ENCODE measurements around the gene TFF3. TPM values are rescaled to one million over a fixed set of nuclear protein-coding genes. Genes with fewer than 3 reads are reported as not detected.

The TFF3 gene
- total RNA-seq, 4 donors from 2014 or later = 2.5 to 24.4 (median 9.3) TPM

DNA sequence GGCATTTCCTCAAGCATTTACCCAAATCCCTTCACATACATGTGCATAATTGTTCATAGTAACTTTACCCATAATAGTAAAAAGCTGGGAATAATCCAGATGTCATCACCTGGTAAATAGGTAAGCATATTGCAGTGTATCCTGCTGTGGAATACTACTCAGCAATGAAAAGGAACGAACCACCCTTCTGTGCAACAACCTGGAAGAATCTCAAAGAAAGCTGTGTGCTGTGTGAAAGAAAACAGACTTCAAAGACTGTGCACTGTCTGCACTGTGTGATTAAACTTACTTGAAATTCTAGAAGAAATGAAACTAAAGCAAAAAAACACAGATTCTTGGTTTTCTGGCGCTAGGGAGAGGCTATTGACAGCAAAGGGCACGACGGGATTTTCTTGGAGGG lies 22.1 kb upstream of the TFF3 start:
- WGBS = 91% methylated on average over 4 of the region's 4 CpGs

DNA sequence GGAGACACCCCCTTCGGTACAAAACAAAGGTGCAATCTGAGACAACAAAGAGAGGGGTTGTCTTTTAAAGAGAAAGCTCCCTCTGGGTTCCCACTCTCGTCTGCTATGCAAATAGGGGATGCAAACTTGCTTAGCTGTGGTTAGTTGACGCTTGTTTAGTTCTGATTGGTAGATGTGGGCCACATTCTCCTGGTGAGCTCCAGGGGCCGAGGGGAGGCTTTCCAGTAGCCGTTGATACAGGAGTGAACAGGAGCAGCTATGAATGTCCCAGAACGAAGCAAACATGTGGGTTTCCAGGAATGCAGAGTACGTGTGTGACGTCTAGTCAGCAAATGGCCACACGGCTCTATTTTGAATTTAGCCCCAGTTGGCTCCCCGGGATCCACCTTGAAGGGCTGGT lies 20.8 kb upstream of the TFF3 start:
- WGBS = 42% methylated on average over 10 of the region's 10 CpGs
- peaks cover 0 to 10% (median 5%) of the 10 kb centered on the region in 4 donors for H3K9me3 ChIP-seq
- no peak for DNase-seq (ENCODE audit: extremely low spot score)
- no peak overlapping the region for H3K4me3 ChIP-seq
- H3K4me1 ChIP-seq = peaks cover 0 to 14% (median 9%) of the 10 kb centered on the region in 4 donors
- intact Hi-C loops (cut with DNase I) = no loop called here
- H3K36me3 ChIP-seq = no peaks in the 10 kb centered on the region
- TF ChIP-seq EP300 (IDR thresholded peaks at IDR 0.05) (no peak), POLR2A (IDR thresholded peaks at IDR 0.05; ENCODE audit: low read depth) (no peak), POLR2AphosphoS5 (IDR thresholded peaks at IDR 0.05) (no peak)
- TF ChIP-seq, protein P1, sequence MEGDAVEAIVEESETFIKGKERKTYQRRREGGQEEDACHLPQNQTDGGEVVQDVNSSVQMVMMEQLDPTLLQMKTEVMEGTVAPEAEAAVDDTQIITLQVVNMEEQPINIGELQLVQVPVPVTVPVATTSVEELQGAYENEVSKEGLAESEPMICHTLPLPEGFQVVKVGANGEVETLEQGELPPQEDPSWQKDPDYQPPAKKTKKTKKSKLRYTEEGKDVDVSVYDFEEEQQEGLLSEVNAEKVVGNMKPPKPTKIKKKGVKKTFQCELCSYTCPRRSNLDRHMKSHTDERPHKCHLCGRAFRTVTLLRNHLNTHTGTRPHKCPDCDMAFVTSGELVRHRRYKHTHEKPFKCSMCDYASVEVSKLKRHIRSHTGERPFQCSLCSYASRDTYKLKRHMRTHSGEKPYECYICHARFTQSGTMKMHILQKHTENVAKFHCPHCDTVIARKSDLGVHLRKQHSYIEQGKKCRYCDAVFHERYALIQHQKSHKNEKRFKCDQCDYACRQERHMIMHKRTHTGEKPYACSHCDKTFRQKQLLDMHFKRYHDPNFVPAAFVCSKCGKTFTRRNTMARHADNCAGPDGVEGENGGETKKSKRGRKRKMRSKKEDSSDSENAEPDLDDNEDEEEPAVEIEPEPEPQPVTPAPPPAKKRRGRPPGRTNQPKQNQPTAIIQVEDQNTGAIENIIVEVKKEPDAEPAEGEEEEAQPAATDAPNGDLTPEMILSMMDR (IDR thresholded peaks at IDR 0.05) = no peak
- H3K27me3 ChIP-seq = peaks cover 0 to 23% (median 4%) of the 10 kb centered on the region in 4 donors
- no peak overlapping the region for H3K27ac ChIP-seq (replicated peaks in 1 of 4)

More for the DNA sequence above, 22.1 kb upstream of the TFF3 start:
- H3K36me3 ChIP-seq = no peaks in the 10 kb centered on the region
- no peaks in the 10 kb centered on the region for H3K9me3 ChIP-seq
- H3K4me3 ChIP-seq = no peak overlapping the region
- intact Hi-C loops (cut with DNase I) = no loop called here
- peaks cover 0 to 21% (median 4%) of the 10 kb centered on the region in 4 donors for H3K27me3 ChIP-seq
- peaks cover 0 to 14% (median 9%) of the 10 kb centered on the region in 4 donors for H3K4me1 ChIP-seq
- no peak for DNase-seq (ENCODE audit: extremely low spot score)
- TF ChIP-seq POLR2A (IDR thresholded peaks at IDR 0.05; ENCODE audit: low read depth) (no peak), EP300 (IDR thresholded peaks at IDR 0.05) (no peak)
- no peak overlapping the region for H3K27ac ChIP-seq (replicated peaks in 1 of 4)

DNA sequence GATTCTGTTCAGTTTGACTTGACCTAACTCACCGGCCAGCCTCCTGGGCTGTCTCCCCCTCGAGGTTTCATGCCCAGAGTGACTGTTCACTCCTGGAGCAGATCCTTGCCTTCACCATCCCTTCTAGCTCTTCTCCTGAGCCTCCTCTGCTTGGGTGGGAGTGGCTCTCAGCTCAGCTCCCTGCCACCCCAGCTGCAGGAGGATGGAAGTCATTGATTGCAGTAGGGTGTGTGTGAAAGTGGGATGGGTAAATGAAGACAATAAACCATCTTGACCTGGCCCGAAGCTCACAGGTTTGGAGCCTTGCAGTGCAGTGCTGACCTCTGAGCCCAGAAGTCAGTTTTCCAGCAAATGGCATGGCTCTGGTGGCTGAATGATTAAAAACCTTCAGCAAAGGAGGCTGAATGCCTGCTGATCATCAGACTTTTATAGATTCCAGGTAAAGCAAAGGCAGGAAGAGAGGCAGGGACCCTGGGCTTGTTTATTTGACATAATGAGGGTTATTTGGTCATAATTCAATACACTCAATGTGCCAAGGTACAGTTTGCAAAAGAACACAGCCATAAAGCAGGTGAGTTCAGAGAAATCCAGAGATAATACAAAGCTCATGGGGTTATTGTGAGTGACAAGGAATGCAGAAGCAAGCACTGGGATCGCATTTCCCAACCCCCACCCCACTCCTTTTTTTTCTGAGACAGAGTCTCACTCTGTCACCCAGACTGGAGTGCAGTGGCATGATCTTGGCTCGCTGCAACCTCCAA lies 17.5 kb upstream of the TFF3 start:
- WGBS = 77% methylated on average over 5 of the region's 5 CpGs
- TF ChIP-seq, protein P1 (IDR thresholded peaks at IDR 0.05) = no peak
- no peak for TF ChIP-seq POLR2A (IDR thresholded peaks at IDR 0.05; ENCODE audit: low read depth)
- no peak for TF ChIP-seq EP300 (IDR thresholded peaks at IDR 0.05)
- no peak for TF ChIP-seq POLR2AphosphoS5 (IDR thresholded peaks at IDR 0.05)
- peaks cover 0 to 23% (median 4%) of the 10 kb centered on the region in 4 donors for H3K27me3 ChIP-seq
- H3K9me3 ChIP-seq = peaks cover 0 to 12% (median 6%) of the 10 kb centered on the region in 4 donors
- DNase-seq (ENCODE audit: extremely low spot score) = no peak
- H3K4me1 ChIP-seq = peaks cover 0 to 4% (median under 1%) of the 10 kb centered on the region in 4 donors
- no peaks in the 10 kb centered on the region for H3K36me3 ChIP-seq
- intact Hi-C loops (cut with DNase I) = no loop called here
- H3K27ac ChIP-seq (replicated peaks in 1 of 4) = no peak overlapping the region
- H3K4me3 ChIP-seq = no peak overlapping the region

DNA sequence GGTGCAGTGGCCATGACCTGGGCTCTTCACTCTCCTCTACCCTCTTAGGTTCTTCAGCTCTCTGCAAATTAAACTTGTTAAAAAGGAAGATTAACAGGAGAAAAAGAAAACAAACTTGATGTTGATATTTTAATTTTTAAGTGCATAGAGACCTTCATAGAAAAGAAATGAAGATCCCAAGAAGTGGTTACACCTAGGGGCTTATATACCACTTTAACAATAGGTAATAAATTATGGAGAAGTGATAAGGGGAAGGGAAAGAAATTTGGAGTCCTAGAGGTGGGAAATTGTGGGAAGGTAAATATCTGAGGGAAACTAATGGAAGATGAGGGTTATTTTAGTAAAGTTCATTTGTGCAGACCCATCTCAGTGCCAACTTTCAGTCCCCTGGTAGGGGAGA lies 16.5 kb upstream of the TFF3 start:
- Histone ChIP-seq H3K27ac (replicated peaks in 1 of 4) (no peak overlapping the region), H3K9me3 (peaks cover 0 to 12% (median 6%) of the 10 kb centered on the region in 4 donors), H3K27me3 (peaks cover 0 to 23% (median 4%) of the 10 kb centered on the region in 4 donors), H3K4me1 (no peaks in the 10 kb centered on the region), H3K4me3 (no peak overlapping the region), H3K36me3 (no peaks in the 10 kb centered on the region)
- DNase-seq (ENCODE audit: extremely low spot score) = no peak
- TF ChIP-seq, protein P1 (IDR thresholded peaks at IDR 0.05) = no peak
- no peak for TF ChIP-seq POLR2AphosphoS5 (IDR thresholded peaks at IDR 0.05)
- TF ChIP-seq EP300 (IDR thresholded peaks at IDR 0.05) = no peak
- TF ChIP-seq POLR2A (IDR thresholded peaks at IDR 0.05; ENCODE audit: low read depth) = no peak
- intact Hi-C loops (cut with DNase I) = no loop called here

DNA sequence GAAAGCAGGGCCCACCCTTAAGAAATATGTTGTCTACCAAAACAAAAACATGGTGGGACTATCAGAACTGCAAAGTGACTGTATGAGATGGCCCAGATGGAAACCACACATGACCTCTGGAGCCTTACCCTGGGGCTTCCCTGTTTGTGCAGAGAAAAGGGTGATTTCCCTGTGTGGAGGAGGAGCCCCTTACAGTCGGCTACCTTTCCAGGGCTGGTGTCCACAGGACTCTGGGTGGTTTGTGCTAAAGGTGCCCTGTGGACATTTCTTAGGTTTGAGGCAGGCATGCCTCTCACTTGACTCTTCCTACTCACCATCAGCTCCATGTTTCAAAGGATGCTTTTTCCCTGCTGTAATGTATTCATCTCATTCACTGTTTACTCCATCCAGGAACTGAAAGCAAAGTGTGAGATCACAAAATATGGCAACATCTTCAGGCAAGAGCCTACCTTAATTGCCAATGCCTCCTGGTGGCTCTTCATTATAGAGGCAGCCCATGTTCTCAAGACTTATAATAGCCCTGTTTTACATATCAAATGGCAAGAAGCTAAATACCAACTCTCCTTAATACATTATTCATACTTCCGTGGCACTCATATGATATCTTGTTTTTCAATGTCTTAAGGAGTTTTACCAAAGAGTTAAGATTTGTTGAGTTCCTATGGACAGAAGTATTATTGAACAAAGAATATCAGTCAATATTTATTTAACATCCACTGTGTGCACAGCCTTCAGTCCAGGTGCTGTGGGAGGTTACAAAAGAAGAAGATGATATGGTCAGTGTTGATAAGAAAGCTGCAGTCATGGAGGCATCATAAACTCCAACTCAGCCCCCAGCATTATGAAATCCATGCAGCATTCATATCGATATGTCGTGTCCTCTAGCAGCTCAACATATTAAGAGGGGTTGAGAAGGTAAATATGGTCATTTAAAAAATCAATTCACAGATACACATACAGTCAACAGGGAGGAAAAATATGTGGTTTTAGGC lies 15.5 kb upstream of the TFF3 start:
- Histone ChIP-seq H3K27ac (replicated peaks in 1 of 4) (no peak overlapping the region), H3K4me1 (no peaks in the 10 kb centered on the region), H3K27me3 (peaks cover 0 to 23% (median 2%) of the 10 kb centered on the region in 4 donors), H3K9me3 (peaks cover 0 to 12% (median 6%) of the 10 kb centered on the region in 4 donors), H3K4me3 (no peak overlapping the region), H3K36me3 (no peaks in the 10 kb centered on the region)
- WGBS = 90% methylated on average over 4 of the region's 4 CpGs
- intact Hi-C loops (cut with DNase I) = no loop called here
- TF ChIP-seq POLR2AphosphoS5 (IDR thresholded peaks at IDR 0.05) = no peak
- no peak for TF ChIP-seq EP300 (IDR thresholded peaks at IDR 0.05)
- TF ChIP-seq POLR2A (IDR thresholded peaks at IDR 0.05; ENCODE audit: low read depth) = no peak
- TF ChIP-seq, protein P1 (IDR thresholded peaks at IDR 0.05) = no peak
- no peak for DNase-seq (ENCODE audit: extremely low spot score)
